Omental fat pad (tissue), 4 donors: ENCODE data around the gene NDC80. TPM values are rescaled to one million over a fixed set of nuclear protein-coding genes. Genes with fewer than 3 reads are reported as not detected.
"Not testable (repeated sequence)": the region's sequence is repeated elsewhere in the genome, so short reads cannot be mapped to it uniquely, and the experiment has no call there.

Source experiments
- ATAC-seq: fragments of 150-250 bp; one replicate; pipeline ENCODE4 v1.9.1; 2016; ENCODE audit warnings: mild to moderate bottlenecking, moderate library complexity; ENCODE audit not compliant: low FRiP score
- DNase-seq: peaks from one replicate; pipeline ENCODE4 v3.0.0-alpha.2; 2019; ENCODE audit warnings: low spot score
- CTCF ChIP-seq, 3 donors: fragments of 450-650 bp; IDR thresholded peaks; one replicate each; pipeline ENCODE4 v1.5.1; 2016 to 2017; ENCODE audit warnings: antibody characterized with exemption in 3 of 3, mild to moderate bottlenecking in 3 of 3, moderate library complexity in 2 of 3
- total RNA-seq, 4 donors: library from RNA; depleted of rRNA; stranded (reverse); fragments of >200 nt; gene quantifications; one replicate each; pipeline ENCODE4 v1.1.0, GENCODE V29; 2016

NDC80 gene
- total RNA-seq, 4 donors from 2014 or later: 0.19 to 2.3 (median 0.37) TPM; not detected in 1

GRCh38 chr18:2540575-2540974, 30.8 kb upstream of the NDC80 start:
- no peak for DNase-seq
- ATAC-seq: no peak
- TF ChIP-seq CTCF (IDR thresholded peaks at IDR 0.05): no peak

DNA sequence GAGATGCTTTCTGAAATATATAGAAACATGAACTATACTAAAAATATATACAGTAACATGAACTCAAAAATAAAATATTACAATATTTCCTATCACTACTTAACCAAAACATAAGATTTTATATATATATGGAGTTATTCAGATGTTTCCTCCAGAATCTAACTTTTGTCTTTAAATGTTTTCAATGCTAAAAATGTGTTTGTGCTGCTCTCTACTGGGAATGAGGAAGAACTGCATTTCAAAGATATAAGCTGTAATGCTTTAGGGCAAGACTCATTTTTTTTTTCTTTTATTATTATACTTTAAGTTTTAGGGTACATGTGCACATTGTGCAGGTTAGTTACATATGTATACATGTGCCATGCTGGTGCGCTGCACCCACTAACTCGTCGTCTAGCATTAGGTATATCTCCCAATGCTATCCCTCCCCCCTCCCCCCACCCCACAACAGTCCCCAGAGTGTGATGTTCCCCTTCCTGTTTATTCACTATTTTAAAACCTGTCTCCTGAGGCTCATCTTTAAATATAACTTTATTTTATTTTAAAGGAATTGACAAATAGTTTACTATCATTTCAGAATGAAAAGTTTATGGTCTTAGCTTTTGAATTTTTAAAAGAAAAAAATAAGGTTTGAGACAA, 29.3 kb upstream of the NDC80 start:
- not testable (repeated sequence) for ATAC-seq, DNase-seq

DNA sequence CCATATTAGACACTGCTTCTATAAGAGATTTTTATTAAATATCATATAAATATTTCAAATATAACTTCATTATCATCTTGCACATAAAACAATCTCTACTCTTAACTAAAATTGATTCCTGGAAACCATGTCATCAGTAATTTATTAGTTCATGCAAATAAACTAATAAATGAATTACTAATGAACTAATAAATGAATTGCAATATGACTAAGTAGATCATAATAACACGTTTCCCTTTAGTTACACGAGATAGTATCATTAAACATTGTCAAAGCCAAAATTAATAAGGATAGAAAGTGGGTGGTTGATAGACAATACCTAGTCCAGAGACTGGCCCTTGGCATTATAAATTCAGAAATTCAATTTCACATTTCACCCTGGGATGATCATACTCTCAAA, 26.2 kb upstream of the NDC80 start:
- DNase-seq (no peak), ATAC-seq (no peak)
- no peak for TF ChIP-seq CTCF (IDR thresholded peaks at IDR 0.05)

- ATAC-seq: no peak
- no peak for TF ChIP-seq CTCF (IDR thresholded peaks at IDR 0.05)
- no peak for DNase-seq
Measured at GRCh38 chr18:2547477-2548087, 23.8 kb upstream of the NDC80 start.

- TF ChIP-seq CTCF (IDR thresholded peaks at IDR 0.05): no peak
- no peak for ATAC-seq
- no peak for DNase-seq
Measured at GRCh38 chr18:2549462-2549861, 21.9 kb upstream of the NDC80 start.

DNA sequence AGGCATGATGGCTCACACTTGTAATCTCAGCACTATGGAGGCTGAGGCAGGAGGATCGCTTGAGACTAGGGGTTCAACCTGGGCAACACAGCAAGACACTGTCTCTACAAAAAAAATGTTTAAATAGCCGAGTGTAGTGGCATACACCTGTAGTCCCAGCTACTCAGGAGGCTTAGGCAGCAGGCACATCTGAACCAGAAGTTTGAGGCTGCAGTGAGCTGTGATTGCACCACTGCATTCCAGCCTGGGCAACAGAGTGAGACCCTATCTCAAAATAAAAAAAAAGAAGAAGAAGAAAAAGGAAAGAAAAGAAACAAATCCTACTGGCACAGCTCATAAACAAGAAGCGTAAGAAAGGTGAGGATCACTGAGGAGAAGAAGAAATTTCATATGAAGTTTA, 19.9 kb upstream of the NDC80 start:
- ATAC-seq (no peak), DNase-seq (no peak)
- no peak for TF ChIP-seq CTCF (IDR thresholded peaks at IDR 0.05)

DNA sequence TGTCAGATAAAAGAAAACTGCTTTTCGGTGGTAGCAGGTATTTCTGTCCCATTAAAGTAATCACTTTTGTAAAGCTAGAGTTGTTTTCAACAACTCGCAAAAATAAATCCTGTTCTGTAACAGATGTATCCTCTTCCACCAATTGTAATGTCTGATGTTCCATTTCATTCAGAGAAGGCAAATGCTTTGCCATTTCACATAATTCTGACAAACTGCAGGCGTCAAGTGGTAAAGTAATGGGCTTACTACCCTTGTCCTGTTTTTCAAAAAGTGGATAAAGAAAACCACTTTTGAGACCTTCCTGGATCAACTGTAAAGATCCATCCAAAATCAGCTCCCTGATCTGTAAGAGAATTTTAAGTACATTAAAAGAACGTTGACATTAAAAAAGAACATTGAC, 16.7 kb upstream of the NDC80 start:
- no peak for ATAC-seq
- no peak for DNase-seq
- no peak for TF ChIP-seq CTCF (IDR thresholded peaks at IDR 0.05)
